LoVo (cell line): ENCODE data around the gene C5orf63.
"Not testable (repeated sequence)": the region's sequence is repeated elsewhere in the genome, so short reads cannot be mapped to it uniquely, and the experiment has no call there.

ENCODE experiments used
- DNase-seq: peaks from one replicate; pipeline ENCODE4 v3.0.0-alpha.2; 2016; ENCODE audit warnings: low spot score

The C5orf63 gene

DNA sequence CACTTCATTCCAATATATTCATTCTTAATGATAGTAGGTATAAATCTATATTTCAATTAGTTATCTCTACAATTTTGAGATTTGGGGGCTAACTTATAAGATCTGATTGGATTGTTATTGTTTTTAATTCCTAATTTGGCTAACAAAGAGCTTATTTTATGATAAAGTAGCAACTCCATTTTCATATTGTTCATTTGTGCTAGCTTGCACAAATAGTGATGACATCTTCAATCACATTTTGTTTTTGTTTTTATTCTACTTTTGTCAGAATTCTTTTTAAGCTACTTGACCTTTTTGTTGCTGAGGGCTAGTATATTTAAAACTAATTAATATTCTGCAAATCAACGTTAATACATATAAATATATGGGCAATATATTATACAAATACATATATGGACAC lies 65.8 kb downstream of the C5orf63 start:
- DNase-seq = no peak

DNA sequence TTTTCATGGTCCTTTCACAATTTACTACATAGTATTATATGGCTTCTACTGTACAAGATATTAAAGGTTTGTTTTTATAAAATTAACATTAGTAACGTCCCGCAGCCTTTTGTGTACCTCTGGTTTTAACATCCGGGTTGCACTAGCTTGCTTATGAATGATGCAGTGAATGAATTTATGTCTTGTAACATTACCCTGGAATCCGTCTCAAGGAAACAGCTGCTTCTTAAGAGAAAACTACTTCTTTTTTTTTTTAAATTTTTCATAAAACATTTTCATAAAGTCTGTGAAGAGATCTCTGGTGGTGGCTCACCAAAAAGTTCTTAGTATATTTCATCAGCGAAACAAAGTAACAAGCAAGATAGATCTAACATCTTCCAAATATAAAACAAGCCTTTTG lies 66.6 kb downstream of the C5orf63 start:
- no peak for DNase-seq

DNA sequence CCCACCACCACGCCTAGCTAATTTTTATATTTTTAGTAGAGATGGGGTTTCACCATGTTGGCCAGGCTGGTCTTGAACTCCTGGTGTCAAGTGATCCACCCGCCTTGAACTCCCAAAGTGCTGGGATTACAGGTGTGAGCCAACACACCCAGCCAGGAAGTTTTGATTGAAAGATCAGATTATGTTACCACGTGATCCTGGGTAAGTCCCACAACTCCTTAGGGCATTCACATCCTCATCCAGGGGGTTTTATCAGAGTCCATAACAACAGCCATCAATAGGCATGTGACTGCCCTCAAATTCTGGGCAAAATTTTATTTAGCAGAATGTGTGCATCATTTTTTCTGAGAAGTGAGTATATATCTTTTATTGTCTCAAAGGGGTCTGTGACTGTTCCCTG lies 68.0 kb downstream of the C5orf63 start:
- not testable (repeated sequence) for DNase-seq

DNA sequence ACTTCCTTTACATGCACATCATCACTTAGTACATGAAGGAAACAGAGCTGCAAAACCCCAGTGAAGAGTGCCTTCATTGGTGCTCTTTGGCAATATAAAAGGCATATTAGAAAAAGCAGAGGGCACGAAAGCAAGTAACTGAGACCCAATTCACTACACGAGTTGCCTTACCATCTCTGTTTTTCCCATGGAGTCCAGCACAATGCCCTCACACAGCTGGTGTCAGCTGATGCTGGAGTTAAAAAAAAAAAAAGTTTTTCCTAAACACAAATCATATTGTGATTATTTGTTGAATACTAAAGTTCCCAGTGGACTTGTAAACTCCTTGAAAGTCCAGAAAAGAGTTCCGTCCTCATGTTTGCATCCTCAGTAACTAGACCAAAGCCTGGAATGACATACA lies 68.6 kb downstream of the C5orf63 start:
- DNase-seq = no peak

DNA sequence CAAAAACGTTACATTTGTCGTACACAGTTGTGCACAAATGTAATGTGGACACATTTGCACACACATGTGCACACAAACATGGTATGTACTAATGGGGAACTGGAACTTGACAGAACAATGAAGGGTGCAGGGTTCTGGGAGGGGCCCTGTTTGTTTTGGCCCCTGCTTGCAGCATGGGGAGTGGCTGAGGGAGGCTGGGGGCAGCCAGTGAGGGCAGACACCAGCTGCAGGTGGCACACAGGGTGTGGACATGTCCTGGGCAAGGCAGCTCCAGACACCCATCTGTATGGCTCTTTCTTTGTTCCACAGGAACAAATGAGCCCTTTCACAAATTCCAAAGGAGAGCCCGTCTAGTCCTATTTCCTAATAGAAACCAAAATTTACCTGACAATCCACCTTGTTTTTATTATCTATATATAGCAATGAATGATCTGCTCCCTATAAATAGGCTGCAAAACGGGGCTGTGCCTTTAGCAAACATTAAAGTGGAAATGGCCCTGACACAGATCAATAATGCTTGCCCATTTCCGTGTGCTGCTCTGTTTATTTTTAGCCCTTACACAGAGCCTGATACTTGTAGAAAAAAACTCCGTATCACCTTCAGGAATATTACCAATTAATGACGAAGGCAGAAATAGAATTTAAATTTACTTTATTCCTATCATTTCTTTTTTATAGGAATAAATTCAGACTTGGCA lies 69.4 kb downstream of the C5orf63 start:
- peak; percentile 47 for DNase-seq

DNA sequence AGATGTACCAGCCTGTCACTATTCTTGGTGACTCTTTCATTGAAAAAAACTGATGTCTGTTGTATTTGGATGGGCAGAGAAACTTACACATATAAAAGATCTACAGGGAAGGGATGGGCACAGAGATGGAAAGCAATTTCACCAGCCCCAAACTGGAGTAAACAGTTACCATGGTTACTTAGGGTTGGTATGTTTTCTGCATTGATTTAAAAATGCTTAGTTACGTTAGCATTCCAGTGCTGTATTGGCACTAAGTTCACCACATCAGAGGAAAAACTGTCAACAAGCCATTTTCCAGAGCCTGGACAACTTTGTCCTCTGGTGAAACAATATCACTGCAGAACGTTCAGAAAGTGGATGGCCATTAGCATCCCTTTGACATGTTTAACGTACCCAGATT lies 70.9 kb downstream of the C5orf63 start:
- no peak for DNase-seq

DNA sequence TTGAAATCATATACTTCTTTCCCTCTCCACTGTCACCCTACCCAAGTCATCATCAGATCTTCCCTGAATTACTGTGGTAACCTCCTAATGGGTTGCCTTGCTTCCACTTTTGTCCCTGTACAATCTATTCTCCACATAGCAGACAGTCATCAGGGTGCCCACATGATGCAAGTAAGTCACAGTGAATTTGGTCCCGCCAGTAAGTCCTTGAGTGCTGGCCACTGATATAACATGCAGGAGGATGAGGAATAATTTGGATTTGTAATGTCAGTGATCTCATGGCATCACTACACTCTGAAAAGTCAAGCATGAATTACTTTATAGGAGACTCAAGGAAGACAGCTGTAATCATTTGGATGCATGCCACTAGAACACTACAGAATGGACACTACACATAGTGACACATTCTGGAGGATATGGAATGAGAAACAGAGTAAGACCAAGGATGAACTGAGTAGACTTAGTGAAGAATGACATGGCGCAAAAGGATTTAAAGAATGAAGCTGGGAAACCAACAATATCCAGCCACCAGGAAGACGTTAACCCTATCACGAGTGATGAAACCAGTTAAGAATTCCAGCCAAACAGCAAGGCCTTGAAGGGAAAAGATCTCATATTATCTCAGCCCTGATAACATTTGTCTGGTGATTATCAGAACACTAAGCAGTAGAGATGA lies 71.5 kb downstream of the C5orf63 start:
- no peak for DNase-seq
